Activated T-cell treated with anti-CD3 and anti-CD28 coated beads for 1 hour (primary cell): Measurements from ENCODE around the gene SMARCD3.

Experiments used
- DNase-seq: peaks from one replicate; pipeline ENCODE4 v3.0.0-alpha.2; 2020; ENCODE audit warnings: low read depth

The SMARCD3 gene

GRCh38 chr7:151208253-151208862, 40.1 kb downstream of the SMARCD3 start:
- no peak for DNase-seq

- no peak for DNase-seq
Measured at GRCh38 chr7:151207804-151208203, 40.7 kb downstream of the SMARCD3 start.

- DNase-seq, result no peak
Measured at GRCh38 chr7:151207315-151207714, 41.2 kb downstream of the SMARCD3 start.

DNA sequence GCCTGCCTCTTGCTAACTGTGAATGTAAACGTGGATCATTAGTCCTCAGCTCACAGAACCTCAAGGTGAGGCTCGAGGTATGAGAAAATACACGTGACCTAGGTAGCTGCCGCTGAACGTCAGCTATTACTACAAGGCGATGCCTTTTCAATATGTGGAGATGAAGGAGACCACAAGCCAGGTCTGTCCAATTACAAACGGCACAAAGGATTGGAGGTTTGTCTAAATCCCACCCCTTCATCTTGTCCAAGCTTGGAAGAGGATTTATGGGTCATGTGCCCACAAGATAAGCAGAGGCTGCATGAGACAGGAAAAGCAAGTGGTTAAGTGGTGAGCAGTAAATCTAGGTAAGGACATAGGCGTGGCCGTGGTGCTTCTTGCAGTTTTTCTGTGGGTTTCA, 41.6 kb downstream of the SMARCD3 start:
- no peak for DNase-seq

- DNase-seq, result no peak
Measured at GRCh38 chr7:151205730-151206129, 42.8 kb downstream of the SMARCD3 start.

DNA sequence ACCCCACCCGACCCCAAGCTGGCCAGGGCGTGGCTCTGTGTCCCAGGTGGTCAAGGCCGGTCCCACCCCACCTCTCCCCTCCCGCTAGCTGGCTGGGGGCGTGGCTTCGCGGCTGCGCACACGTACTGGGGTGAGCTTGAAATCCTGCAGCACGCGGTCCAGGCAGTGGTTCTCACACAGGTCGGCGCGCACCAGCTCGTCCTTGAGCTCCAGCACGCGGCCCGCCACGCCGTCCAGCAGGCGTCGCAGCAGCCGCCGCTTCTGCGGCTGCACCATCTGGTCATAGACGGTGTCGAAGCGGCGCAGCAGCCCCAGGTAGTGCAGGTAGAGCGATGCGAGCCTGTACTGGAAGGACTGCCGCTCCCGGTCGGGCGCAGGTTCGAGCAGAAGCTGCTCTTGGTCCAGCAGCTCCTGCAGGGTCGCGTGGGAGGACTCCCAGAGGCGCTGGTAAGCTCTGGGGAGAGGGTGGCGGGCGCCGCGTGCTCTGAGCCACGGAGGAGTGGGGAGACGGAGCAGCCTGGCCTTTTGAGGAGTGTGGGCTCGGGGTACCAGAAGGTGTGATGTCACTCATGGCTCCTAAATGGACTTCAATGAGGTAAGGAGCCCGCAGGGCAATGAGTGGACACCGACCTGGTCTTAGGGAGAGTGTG, 44.0 kb downstream of the SMARCD3 start:
- DNase-seq, result no peak

DNA sequence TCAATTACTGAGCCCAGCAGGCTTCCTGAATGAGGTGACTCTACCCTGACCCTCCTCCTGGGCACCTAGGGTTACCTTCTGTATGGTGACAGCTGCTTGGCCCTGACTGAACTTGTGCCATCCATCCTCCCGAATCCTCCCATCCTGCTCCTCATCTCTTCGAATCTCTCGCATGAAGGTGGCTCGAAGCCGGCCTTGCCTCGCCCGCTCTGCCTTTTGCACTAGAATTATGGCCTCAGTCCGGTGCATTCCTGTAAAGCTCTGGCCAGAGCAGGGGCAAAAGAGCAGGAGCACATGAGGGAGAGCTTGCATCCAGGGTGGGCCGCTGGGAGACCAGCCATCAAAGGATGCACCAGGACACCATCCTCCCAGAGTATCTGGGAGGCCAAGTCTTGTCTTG, 45.7 kb downstream of the SMARCD3 start:
- DNase-seq, result no peak

- no peak for DNase-seq
Measured at GRCh38 chr7:151201751-151202150, 46.7 kb downstream of the SMARCD3 start.

- no peak for DNase-seq
Measured at GRCh38 chr7:151201344-151201743, 47.1 kb downstream of the SMARCD3 start.

GRCh38 chr7:151198945-151199848, 49.3 kb downstream of the SMARCD3 start:
- no peak for DNase-seq

GRCh38 chr7:151197932-151198331, 50.6 kb downstream of the SMARCD3 start:
- no peak for DNase-seq

DNA sequence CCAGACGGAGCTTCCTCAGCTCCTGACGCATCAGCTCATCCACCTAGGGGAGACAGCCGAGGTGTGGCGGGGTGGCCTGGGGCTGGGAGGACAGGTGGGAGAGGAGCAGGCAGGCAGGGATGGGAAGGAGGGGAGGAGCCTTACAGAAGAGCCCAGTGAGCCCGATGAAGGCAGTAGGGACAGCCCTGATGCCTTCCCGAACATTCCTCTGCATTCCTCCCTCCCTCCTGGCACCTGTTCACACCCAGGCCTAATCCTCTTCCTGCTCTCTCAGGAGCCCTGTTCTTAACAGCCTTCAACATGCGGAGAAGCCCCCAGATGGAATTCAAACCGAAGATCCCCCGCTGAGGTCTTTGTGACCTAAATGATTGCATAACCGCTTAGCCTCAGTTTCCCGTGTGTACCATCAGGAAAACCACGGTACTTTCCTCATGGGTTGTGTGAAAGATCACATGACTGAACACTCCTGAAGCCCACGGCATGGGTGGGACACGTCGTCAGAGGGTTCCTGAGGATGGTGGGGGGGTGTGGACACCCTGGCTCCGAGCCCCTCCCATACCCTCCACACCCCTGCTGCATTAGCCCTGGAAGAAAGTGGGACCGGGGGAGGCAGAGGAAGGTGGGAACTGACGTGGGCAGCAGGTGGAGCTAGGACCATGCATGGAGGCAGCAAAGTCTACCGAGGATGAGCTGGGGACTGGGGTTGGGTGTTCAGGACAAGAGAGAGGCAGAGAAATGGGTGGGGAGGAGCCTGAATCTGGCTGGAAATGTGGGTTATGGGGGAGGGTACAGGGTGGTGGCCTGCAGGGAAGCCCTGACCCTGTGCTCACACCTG, 52.7 kb downstream of the SMARCD3 start:
- no peak for DNase-seq

DNA sequence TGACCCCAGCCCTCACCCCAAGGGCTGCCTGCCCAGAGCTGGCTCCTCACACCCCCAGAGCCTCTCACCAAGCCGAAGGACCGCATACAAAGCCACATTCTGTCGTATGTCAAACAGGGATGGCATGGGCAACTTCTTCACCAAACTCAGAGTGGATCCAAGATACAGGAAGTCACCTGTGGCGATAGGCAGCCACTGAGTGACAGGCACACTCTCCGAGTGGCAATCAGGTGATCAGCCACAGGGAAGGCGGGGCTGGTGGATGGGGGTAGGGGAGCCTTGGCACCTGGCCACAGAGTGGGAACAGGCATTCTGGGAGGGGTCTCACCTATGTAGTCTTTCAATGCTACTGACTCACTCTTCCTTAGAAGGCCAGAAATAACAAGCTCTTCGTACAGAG, 54.3 kb downstream of the SMARCD3 start:
- no peak for DNase-seq

DNA sequence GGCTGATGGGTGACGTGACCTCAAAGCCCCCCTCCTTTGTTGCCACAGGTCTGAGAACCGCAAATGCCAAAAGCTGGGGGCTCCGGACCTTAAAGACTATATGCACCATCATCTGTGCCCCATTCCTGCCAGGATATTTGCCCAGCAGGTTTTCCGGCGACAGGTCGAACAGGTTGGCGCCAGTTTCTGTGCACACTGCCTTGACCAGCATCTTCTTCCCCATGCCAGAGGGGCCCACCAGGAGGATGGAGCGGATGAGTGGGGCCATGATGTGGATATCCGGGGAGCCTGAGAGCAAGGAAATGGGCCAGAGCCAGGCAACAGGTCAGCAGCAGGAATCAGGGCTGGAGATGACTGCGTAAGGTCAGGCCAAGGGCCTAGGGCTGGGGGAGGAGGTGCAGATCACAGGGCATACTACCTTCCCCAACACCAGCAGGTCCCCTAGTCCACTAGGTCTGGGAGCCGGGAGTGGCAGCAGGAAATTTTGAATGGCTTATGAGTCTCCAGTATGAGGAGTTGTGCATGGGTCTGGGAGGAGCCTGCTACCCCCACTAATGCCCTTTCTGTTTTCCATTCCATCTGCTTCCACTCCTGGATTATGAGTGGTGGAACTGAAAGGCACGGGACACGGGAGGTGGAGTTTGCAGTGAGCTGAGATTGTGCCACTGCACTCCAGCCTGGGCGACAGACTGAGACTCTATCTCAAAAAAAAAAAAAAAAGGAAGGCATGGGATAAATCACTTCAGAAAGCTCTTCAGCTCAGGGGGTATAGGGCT, 55.1 kb downstream of the SMARCD3 start:
- no peak for DNase-seq

GRCh38 chr7:151192002-151192539, 56.4 kb downstream of the SMARCD3 start:
- no peak for DNase-seq

DNA sequence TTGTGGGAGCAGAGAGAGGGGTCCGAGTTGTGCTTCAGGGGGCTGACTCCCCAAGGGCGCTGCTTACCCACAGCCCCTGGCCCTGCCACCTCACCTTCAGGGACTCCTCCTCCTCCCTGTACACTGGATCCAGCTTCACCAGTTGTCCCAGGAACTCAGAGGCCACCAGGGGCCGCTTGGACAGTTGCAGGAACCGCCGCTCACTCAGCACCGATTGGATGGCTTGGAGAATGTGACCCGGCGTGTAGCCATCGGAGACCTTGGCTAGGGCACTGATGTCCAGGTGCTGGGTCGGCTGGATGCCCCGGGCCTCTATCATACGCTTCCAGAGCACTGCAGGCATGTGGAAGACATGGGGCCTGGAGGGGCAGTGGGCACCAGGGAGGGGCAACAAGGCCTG, 57.0 kb downstream of the SMARCD3 start:
- no peak for DNase-seq

GRCh38 chr7:151189038-151189437, 59.5 kb downstream of the SMARCD3 start:
- DNase-seq, result no peak
